A204.1 (cell line): ENCODE results near the gene SERPING1.

Experiments used
- FAIRE-seq: peaks from 2 replicates; lab custom pipeline; 2012; peaks lifted over from hg19 to GRCh38; lab: Jason Lieb, UNC

Gene SERPING1

DNA sequence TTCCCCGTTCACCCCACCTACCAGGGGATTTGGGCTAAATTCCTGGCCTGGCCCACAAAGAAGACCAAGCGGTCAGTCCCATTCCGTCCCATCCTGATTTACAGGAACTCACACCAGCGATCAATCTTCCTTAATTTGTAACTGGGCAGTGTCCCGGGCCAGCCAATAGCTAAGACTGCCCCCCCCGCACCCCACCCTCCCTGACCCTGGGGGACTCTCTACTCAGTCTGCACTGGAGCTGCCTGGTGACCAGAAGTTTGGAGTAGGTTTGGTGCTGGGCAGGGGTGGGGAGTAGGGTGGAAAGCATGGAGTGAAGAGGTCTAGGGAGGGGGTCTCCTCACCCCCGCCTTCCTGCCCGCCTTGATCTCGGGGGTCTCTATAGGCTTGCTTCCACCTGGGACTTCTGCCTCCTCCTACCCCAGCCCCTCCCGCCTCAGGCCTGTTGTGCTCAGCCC lies at the start of gene SERPING1:
Gene SERPING1, plus strand, starts transcription at position 225 of the 455 bp plus-strand sequence. CDS start 586 bp downstream, outside the sequence.
- FAIRE-seq = no peak

DNA sequence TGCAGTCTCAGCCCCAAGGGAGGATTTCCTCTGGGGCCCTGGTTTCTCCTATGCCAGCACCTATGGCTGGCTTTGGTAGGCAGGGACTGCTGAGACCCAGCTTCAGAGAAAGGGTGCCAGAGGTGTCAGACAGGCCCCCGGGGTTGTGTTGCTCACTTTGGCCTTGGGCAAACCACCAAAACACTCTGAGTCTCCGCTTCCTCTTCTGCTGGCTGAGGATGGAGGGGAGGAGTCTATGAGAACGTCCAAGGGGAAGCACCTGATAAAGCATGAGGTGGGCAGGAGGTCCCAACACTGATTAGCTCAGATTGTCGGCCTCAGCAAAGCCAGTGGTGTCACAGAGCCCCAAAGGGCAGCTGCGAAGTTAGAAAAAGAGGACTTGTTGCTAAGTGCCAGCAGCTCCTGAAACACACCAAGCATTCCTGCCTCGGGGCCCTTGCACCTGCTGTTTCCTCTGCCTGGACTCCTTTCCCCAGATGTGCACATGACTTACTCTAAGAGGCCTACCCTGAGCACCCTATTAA lies 49.6 kb upstream of the SERPING1 start:
- no peak for FAIRE-seq

DNA sequence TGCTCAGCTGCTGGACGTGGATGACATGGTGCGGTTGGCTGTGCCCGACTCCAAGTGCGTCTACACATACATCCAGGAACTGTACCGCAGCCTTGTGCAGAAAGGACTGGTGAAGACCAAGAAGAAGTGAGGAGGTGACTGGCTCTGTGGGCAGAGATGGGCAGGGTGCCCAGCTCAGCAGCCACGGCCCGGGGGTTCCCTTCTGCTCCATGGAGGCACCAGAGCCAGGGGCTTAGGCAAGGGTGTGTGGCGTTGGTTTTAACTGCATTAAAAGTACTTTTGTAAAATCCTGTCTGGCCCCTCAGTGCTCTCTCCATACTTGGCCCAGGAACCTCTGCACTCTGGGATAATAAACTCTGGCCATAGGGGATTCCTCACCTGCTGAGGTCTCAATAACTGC lies 47.5 kb upstream of the SERPING1 start:
- FAIRE-seq = no peak

DNA sequence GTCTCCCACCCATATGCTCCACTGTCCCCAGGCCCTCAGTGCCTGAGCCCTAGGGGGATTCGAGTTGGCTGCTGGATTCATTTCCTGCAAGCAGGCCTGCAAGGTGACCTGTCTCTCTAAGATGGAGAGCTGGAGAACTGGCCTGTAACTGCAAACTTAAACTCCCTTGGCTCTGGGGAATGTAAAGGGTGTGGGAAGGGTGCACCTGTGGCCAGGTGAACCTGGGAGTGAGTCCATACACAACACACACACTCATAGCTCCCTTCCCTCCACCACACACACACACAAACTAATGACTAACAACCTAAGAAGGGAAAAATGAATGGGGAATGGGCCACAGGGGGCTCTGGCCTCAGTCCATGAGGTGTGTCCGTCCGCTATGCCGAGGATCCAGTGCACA lies 45.5 kb upstream of the SERPING1 start:
- FAIRE-seq = no peak

DNA sequence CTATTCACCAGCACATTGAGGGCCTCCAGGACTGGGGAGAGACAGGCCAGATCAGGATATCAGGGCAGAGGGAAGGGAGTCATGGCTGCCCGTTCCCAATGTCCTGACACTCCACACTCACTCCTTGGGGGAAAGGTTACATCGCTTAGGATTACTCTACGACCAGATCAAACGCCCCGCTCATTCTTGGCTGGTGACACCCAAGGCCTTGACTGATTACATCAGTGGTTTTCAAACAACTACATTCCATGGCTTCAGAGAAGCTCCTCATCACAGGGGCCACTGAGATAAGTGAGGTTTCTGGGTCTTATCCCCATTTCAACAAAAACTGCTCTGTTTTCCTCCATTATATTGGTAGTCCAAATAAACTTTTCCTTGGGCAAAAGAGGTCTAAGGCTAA lies 45.0 kb upstream of the SERPING1 start:
- FAIRE-seq = no peak

DNA sequence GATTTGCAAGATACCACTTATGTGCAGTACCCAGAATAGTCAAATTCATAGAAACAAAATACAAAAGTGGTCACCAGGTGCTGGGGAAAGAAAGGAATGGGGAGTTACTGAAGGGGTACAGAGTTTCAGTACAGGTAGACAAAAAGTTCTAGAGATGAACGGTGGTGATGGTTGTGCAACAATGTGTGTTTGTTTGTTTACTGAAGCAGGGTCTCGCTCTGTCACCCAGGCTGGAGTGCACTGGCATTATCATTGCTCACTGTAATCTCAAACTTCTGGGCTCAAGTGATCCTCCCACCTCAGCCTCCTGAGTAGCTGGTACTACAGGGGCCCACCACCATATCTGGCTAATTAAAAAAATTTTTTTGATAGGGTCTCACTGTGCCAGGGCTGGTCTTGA lies 42.1 kb upstream of the SERPING1 start:
- no peak for FAIRE-seq

DNA sequence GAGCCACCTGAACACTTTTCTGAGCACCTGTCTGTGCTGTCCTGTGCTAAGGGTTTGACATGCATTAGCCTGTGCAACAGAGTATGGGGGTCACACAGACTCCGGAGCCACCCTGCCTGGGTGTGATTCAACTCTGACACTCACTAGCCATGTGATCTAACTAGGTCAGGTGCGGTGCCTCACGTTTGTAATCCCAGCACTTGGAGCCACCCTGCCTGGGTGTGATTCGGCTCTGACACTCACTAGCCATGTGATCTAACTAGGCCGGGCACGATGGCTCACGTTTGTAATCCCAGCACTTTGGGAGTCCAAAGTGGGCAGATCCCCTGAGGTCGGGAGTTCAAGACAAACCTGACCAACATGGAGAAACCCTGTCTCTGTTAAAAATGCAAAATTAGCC lies 41.4 kb upstream of the SERPING1 start:
- no peak for FAIRE-seq

DNA sequence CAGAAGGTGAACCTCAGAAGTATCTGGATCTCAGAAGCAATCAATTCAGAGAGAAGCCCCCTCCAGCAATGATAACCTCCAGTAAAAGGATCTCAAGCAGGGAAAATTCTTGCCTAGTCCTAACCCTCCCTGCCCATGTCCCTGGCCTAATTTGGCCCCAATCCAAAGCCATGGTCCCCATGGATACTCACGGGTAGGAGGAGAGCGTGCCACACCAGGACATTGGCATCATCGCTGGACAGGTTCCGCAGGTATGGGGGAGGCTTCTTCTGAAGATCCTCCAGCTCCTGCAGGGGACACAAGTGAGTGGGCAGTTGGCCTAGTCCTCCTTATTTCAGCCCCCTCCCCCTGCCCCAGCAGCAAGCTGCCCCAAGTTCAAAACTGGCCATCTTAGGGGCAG lies 37.3 kb upstream of the SERPING1 start:
- no peak for FAIRE-seq

DNA sequence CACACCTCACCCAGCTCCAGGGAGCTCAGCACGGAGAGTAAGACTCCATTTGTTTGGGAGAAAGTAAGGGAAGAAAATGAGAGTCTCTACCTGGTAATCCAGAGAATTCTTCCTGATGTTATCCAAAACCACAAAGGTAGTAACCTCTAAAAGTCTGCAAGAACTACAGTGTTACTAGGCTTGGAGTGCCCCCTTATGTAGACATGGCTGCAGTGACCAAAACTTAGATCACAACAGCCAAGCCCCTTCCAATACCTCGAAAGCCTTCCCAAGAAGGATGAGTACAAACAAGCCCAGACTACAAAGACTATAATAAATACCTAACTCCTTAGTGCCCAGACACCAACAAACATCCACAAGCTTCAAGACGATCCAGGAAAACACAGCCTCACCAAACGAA lies 34.9 kb upstream of the SERPING1 start:
- no peak for FAIRE-seq

DNA sequence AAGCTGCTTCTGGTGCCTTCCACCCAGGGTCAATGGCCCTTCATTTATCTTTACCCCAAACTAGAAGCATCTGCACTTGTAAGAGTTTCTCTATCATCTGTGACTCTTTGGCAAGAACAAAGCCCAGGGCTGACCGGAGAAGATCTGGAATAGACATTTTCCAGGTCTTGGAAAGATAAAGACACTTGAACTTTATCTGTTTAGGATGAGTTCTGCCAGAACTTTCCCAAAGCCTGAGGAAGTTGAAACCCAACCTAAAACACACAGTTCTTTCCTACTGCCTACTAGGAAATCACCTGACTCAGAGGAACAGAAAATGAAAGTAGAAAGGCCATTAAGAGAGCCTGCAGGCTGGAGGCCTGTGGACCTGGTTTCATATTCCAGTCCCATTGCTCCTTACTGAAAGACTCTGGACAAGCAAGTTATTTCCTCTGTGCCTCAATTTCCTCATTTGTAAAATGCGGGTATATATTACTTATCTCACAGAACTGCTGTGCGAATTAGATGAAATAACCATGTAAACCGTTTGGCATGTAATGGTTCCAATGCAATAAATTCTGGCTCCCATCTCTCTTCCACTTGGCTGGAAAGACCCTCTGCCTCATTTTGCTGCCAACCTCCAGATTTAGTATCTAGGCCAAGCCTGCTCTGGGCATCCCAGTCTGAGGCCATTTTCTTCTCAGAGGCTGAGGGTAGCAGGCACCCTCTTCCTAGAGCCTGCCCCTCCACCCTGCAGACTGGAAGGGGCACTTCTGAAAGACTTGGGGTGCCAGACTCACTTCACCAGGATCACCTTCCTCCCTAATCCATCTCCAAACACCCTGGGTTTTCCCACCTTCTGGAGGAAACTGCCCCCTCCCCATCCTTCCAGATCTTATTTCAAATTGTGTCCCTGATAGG lies 31.2 kb upstream of the SERPING1 start:
- FAIRE-seq = peak; percentile 89

DNA sequence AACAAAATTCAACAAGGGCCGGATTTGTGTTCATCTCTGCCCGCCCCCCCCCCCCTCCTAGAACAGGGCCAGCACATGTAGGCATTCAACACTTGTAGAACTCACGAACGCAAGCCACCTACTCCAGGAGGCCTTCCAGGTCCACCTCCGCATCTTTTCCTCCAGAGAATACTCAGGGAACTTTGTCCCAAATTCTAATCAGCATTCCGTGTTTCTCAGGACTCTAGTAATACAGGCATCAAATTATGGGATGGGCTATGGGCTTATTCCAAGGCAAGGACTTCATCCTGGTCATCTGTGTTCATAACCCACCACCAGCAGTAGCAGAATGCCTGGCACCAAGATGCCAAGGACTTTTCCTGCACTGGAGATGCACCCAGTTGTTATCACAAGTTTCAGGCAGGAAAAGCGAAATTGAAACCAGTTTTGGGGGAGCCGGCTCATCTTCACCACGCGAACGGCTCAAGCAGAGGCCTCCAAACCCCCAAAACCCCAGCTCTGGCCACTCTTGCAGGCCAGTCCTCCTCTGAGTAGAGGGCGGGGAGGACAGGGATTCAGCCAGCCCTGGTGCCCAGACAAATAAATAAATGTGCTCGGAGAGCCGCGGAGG lies 30.5 kb upstream of the SERPING1 start:
- no peak for FAIRE-seq

DNA sequence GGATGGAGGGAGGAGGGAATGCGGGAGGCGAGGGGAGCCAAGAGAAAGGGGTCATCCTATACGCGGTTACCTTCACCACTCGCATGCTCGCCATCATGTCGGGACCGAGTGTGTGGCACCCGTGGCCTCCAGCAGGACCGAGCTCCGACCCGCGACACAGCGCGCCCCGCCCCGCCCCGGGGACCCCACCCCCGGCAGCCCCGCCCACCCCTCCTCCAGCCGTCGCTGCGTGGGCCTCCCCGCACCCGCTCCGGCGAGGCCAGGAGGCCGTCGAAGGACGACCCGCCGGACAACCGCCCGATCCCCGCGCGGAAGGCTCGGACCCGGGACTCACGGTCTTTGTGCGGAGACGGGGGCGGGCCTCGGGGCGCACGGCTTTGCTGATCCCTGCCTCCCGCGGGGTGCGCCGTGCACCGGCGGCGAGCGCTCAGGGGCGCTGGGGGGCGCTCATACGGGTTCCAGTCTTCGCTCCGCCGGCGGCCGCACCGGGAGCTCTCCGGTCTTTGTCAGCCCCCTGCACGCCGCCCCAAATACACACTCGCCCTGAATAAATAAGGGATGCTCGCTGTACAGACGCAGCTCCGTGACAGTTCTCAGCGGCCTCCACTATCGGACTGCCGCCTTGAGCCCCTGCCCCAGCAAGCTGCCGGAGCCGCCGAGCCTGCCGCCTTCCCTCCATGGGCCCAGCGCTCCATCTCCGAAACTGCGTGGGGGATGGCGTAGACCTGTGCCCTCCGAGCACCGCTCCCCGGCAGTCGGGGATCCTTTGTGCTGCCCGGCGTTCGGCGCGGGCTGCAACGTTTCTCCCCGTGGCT lies 29.8 kb upstream of the SERPING1 start, which contains the start of gene UBE2L6:
Gene UBE2L6, minus strand, starts transcription at position 158 of the 815 bp plus-strand sequence. Its CDS starts 61 bp downstream, at position 97.
- FAIRE-seq = no peak

DNA sequence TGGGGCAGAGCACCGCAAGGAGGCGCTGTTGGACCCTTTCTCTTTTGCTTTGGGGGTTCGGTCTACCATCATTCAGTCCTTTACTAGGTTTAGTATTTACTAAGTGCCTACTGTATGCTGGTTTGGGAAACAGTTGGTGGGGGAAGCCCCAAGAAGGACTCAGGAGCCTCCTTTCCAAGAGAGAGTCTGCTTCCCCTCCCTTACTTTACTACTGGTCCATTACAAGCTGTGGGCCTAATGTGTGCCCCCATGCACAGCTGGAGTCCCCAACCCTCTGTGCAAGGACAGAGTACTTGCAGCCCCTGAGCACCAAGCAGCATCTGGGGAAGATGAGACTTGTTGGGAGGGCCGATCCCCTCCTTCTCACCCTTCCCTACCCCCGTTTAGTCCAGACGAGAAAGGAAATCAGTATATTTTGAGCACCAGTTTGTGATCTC lies 29.1 kb upstream of the SERPING1 start:
- FAIRE-seq = no peak

DNA sequence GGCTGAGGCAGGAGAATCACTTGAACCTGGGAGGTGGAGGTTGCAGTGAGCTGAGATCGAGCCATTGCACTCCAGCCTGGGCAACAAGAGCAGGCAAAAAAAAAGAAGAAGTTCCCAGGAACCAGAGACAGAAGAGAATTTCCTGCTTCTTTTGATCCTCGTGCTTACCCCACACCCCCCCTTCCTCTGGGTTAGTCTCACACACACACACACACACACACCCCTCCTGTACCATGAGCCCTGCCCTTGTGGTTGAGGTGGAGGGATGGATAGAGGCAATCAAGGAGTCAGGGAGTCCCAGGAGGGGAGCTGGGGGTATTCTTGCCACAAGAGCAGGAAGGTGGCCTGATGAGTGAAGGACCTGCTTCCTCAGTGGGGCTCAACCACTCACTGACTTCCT lies 25.9 kb upstream of the SERPING1 start:
- FAIRE-seq = no peak

DNA sequence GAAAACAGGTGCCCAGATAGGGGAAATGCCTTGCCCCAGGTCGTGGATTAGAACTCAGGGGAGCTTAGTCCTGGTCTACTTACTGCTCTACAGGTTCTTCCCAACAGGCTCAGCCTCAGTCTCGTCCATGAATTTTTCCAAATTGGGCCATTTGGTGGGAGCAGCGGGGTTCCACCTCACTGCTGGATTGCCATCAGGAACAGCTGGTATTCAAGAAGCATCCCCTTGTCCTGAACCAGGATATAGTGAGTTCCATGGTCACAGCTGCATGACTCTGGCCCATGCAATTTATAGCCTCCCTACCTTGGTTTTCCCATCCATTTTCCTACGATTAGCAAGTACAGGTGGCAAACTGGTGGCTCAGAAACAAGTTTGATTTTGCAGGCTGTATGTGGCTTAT lies 23.4 kb upstream of the SERPING1 start:
- no peak for FAIRE-seq

DNA sequence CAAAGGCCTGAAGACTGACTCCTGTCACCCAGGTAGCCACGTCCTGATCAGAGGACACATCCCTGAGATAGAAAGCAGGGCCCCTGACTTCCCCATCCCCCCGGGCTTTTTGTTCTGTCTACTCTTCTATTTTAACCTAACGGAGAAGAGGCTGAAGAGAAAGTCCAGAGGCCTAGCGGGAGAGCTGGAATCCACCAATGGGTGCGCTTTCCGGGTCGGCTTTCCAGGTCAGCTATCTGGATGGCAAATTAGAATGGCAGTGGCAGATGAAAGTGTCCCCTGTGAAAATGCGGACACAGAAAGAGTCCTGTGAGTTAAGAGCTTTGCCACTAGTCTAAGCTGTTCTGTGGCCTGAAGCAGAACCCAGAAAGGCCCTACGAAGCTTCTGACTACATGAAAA lies 13.1 kb upstream of the SERPING1 start:
- no peak for FAIRE-seq

DNA sequence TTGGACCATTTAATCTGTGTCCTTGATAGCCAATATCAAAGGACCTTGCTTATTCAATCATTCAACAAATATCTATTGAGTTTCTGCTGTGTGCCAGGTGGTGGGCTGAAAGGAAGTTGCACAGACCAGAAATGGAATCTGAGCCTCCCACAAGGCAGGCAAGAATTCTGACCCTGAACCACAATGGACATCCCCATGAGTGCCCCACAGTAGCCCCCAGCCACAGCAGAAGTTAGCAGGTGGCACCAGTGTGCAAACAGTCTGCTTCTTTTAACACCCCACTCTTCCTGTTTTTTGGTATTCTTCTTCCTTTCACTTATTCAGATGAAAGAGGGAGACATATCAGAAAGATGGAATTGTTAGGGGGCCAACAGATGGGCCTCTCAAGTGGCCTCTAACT lies 12.2 kb upstream of the SERPING1 start:
- no peak for FAIRE-seq

DNA sequence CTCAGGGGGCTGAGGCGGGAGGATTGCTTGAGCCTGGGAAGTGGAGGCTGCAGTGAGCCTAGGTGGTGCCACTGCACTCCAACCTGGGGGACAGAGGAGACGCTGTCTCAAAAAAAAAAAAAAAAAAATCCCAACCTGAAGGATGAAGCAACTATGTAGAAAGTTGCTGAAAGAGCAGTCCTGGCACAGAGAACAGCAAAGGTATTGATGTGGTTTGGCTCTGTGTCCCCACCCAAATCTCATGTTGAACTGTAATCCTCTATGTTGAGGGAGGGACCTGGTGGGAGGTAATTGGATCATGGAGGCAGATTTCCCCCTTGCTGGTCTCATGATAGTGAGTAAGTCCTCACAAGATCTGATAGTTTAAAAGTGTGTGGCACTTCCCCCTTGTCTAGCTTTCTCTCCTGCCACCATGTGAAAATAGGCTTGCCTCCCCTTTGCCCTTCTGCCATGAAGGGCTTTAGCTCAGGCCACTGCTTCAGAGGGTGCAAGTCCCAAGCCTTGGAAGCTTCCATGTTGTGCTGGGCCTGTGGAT lies 10.7 kb upstream of the SERPING1 start:
- FAIRE-seq = no peak

DNA sequence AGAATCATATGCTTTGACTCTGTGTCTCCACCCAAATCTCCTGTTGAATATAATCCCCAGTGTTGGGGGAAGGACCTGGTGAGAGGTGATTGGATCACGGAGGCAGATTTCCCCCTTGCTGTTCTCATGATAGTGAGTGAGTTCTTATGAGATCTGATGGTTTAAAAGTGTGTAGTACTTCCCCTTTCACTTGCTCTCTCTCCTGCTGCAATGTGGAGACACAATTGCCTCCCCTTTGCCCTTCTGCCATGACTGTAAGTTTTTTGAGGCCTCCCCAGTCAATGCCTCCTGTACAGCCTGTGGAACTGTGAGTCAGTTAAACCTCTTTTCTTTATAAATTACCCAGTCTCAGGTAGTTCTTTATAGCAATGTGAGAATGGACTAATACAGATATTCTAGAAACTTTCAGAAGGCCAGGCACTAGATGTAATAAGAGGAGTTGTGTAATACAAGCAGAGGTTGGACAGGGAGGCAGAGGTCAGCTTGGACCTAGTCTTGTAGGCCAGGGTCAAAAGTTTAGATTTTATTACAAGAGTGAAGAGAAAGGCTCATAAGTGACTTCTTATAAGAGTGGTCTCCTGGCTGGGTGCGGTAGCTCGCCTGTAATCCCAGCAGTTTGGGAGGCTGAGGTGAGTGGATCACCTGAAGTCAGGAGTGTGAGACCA lies 9.3 kb upstream of the SERPING1 start:
- FAIRE-seq = no peak

DNA sequence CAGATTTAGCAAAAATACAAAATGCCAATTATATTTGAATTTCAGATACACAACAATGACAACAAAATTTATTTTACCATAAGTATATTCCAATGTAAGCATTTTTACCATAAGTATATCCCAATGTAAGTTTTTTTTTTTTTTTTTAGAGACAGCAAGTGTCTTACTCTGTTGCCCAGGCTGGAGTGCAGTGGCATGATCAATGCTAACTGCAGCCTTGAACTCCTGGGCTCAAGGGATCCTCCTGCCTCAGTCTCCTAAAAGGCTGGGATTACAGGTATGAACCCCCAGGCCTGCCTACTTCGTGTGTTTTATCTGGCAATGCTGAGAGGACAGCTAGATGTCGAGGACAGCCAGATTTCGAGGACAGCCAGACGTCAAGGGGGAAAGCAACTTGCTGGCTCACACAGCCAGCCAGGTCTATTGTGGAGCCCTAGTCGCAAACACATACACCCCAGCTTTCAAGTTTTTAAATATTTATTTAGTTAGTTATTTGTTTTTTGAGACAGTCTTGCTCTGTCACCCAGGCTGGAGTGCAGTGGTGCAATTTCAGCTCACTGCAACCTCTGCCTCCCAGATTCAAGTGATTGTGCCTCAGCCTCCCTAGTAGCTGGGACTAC lies 1.1 kb upstream of the SERPING1 start:
- no peak for FAIRE-seq
